Mesenchymal stem cell (in vitro differentiated cells and primary cell): ENCODE results near the gene PPP6R3.
"Not testable (repeated sequence)": the region's sequence is repeated elsewhere in the genome, so short reads cannot be mapped to it uniquely, and the experiment has no call there.

Source experiments
- DNase-seq: peaks from one replicate; pipeline ENCODE4 v3.0.0-alpha.2; 2013
- H2AFZ ChIP-seq: one replicate; pipeline ENCODE4 v1.6.1; 2013; ENCODE audit warnings: low read depth, mild to moderate bottlenecking, control low read depth, inconsistent platforms, low read length, moderate library complexity
- H2AK5ac ChIP-seq: 2 replicates; pipeline ENCODE4 v1.6.1; 2013; ENCODE audit warnings: low read length, moderate library complexity, mild to moderate bottlenecking, inconsistent platforms; ENCODE audit not compliant: severe bottlenecking
- H2BK120ac ChIP-seq: one replicate; pipeline ENCODE4 v1.6.1; 2013; ENCODE audit warnings: low read depth, mild to moderate bottlenecking, inconsistent platforms, low read length, moderate library complexity
- H2BK12ac ChIP-seq, 2 experiments: one replicate each; pipeline ENCODE4 v1.6.1; 2013; ENCODE audit warnings: inconsistent platforms in 2 of 2, low read length in 2 of 2, mild to moderate bottlenecking in 2 of 2, moderate library complexity in 2 of 2, control low read depth in 1 of 2
- H2BK15ac ChIP-seq: one replicate; pipeline ENCODE4 v1.6.1; 2013; ENCODE audit warnings: mild to moderate bottlenecking, low read depth, inconsistent platforms; ENCODE audit not compliant: poor library complexity, severe bottlenecking
- H2BK5ac ChIP-seq: 2 replicates; pipeline ENCODE4 v1.6.1; 2013; ENCODE audit warnings: low read depth, mild to moderate bottlenecking, low read length, control low read depth, inconsistent platforms; ENCODE audit not compliant: poor library complexity, severe bottlenecking
- H3K14ac ChIP-seq, 2 experiments: one replicate each; pipeline ENCODE4 v1.6.1; 2013; ENCODE audit warnings: inconsistent platforms in 2 of 2, low read length in 2 of 2, control low read depth in 1 of 2, mild to moderate bottlenecking in 1 of 2, moderate library complexity in 1 of 2
- H3K18ac ChIP-seq, 2 experiments: one replicate each; pipeline ENCODE4 v1.6.1; 2013; ENCODE audit warnings: inconsistent platforms in 2 of 2, low read length in 2 of 2, control low read depth in 1 of 2, low read depth in 1 of 2, mild to moderate bottlenecking in 1 of 2
- H3K23ac ChIP-seq, 2 experiments: one replicate each; pipeline ENCODE4 v1.6.1; 2013; ENCODE audit warnings: inconsistent platforms in 2 of 2, low read length in 2 of 2, mild to moderate bottlenecking in 2 of 2, moderate library complexity in 2 of 2, control low read depth in 1 of 2
- H3K27ac ChIP-seq: 2 replicates; pipeline ENCODE4 v1.5.1; 2013; ENCODE audit warnings: mild to moderate bottlenecking, moderate library complexity, low read length, control low read depth, inconsistent platforms; ENCODE audit not compliant: poor library complexity, severe bottlenecking
- H3K27me3 ChIP-seq, 2 experiments: 2 replicates each; pipeline versions ENCODE4 v1.6.1 to v1.7.0; 2013; ENCODE audit warnings: low read length in 2 of 2, mild to moderate bottlenecking in 2 of 2, moderate library complexity in 2 of 2, control low read depth in 1 of 2, inconsistent platforms in 1 of 2; ENCODE audit not compliant: control insufficient read depth in 1 of 2, insufficient read depth in 1 of 2
- H3K36me3 ChIP-seq, 2 experiments: 2 replicates each; pipeline versions ENCODE4 v1.6.1 to v1.7.0; 2013; ENCODE audit warnings: low read length in 2 of 2, control low read depth in 1 of 2, inconsistent platforms in 1 of 2, low read depth in 1 of 2, mild to moderate bottlenecking in 1 of 2; ENCODE audit not compliant: insufficient read depth in 2 of 2, control insufficient read depth in 1 of 2
- H3K4ac ChIP-seq, 2 experiments: one replicate each; pipeline ENCODE4 v1.6.1; 2013; ENCODE audit warnings: inconsistent platforms in 2 of 2, low read length in 2 of 2, mild to moderate bottlenecking in 2 of 2, moderate library complexity in 2 of 2, control low read depth in 1 of 2, low read depth in 1 of 2
- H3K4me1 ChIP-seq: 2 replicates; pipeline ENCODE4 v1.6.1; 2013; ENCODE audit warnings: low read depth, low read length, control low read depth; ENCODE audit not compliant: control insufficient read depth, insufficient read depth
- H3K4me2 ChIP-seq: 2 replicates; pipeline ENCODE4 v1.6.1; 2013; ENCODE audit warnings: low read length, mild to moderate bottlenecking, inconsistent platforms; ENCODE audit not compliant: poor library complexity, severe bottlenecking
- H3K4me3 ChIP-seq, 2 experiments: 2 replicates each; pipeline versions ENCODE4 v1.5.1 to v1.7.0; 2013; ENCODE audit warnings: low read length in 2 of 2, mild to moderate bottlenecking in 2 of 2, control low read depth in 1 of 2, low read depth in 1 of 2; ENCODE audit not compliant: insufficient read depth in 1 of 2
- H3K79me1 ChIP-seq: replicated peaks from 2 replicates; pipeline ENCODE4 v1.6.1; 2013; ENCODE audit warnings: mild to moderate bottlenecking, control low read depth, low read length, inconsistent platforms; ENCODE audit not compliant: poor library complexity, severe bottlenecking
- H3K9ac ChIP-seq: 2 replicates; pipeline ENCODE4 v1.7.0; 2013; ENCODE audit warnings: mild to moderate bottlenecking, low read length, moderate library complexity
- H3K9me3 ChIP-seq: 2 replicates; pipeline ENCODE4 v1.7.0; 2013; ENCODE audit warnings: mild to moderate bottlenecking, low read length; ENCODE audit not compliant: control insufficient read depth
- H4K8ac ChIP-seq: one replicate; pipeline ENCODE4 v1.6.1; 2013; ENCODE audit warnings: inconsistent platforms, mild to moderate bottlenecking, low read length, moderate library complexity
- H4K91ac ChIP-seq: one replicate; pipeline ENCODE4 v1.6.1; 2013; ENCODE audit warnings: mild to moderate bottlenecking, low read length, inconsistent platforms
- WGBS: methylation state at CpG from one replicate; pipeline ENCODE4 v1.1.7; 2013; ENCODE audit warnings: mixed read lengths; 5-methylcytosine and 5-hydroxymethylcytosine counted together

PPP6R3 gene

DNA sequence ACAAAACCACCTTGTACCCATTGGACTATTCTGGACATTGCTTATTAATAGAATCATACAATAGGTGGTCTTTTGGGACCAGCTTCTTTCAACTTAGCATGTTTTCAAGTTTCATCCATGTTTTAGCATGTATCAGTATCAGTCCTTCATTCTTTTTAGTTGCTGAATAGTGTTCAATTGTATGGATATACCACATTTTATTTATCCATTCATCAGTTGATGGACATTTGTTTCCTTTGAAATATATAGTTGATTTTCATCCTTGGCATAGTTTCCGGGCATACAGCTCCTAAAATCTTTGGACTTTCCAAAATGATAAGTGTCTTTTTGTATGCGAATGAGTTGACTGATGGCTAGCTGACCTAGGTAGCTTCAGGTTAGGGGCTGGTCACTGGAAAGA is 12.2 kb downstream of the PPP6R3 start:
- H3K4me3 ChIP-seq: no peak overlapping the region
- H3K9ac ChIP-seq: no peak overlapping the region
- no peaks in the 10 kb centered on the region for H3K79me1 ChIP-seq
- no peak overlapping the region for H2AFZ ChIP-seq
- H3K4me1 ChIP-seq: peaks cover 19% of the 10 kb centered on the region
- H3K14ac ChIP-seq: no peak overlapping the region
- no peak overlapping the region for H4K91ac ChIP-seq
- no peak overlapping the region for H3K4ac ChIP-seq
- H4K8ac ChIP-seq: no peak overlapping the region
- H2BK15ac ChIP-seq: no peak overlapping the region
- no peak overlapping the region for H2BK5ac ChIP-seq
- H3K27me3 ChIP-seq: no peaks in the 10 kb centered on the region
- 96% methylated on average over 2 of the region's 2 CpGs for WGBS
- H3K23ac ChIP-seq: no peak overlapping the region
- no peak overlapping the region for H2BK120ac ChIP-seq
- no peak overlapping the region for H3K27ac ChIP-seq
- no peak overlapping the region for H3K18ac ChIP-seq
- no peaks in the 10 kb centered on the region for H3K9me3 ChIP-seq
- H3K36me3 ChIP-seq: peaks cover 3 to 7% of the 10 kb centered on the region in 2 experiments
- no peak overlapping the region for H2AK5ac ChIP-seq
- no peak overlapping the region for H2BK12ac ChIP-seq
- DNase-seq: no peak
- H3K4me2 ChIP-seq: no peak overlapping the region

DNA sequence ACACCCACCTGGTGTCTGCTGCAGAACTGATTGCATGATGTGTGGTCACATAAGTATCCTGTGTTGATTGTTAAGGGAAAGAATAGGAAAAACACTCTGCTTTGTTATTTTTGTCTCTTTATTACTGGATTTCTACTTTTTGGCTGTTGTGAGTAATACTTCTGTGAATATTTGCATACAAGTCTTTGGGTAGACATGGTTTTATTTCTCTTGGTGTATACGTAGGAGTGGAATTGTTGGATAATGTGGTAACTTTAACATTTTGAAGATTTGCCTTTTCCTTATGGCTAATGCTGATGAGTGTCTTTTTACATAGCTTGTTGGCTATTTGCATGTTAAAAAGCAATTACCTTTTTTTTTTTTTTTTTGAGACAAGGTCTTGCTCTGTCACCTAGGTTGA is 13.1 kb downstream of the PPP6R3 start:
- Histone ChIP-seq H2BK12ac (no peak overlapping the region), H3K4ac (no peak overlapping the region), H2AFZ (no peak overlapping the region), H3K4me1 (peaks cover 19% of the 10 kb centered on the region), H3K9me3 (no peaks in the 10 kb centered on the region), H3K36me3 (peaks cover 3% of the 10 kb centered on the region in 2 experiments), H3K27ac (no peak overlapping the region), H4K8ac (no peak overlapping the region), H3K18ac (no peak overlapping the region), H2BK120ac (no peak overlapping the region), H2BK15ac (no peak overlapping the region), H3K4me2 (no peak overlapping the region), H3K14ac (no peak overlapping the region), H2AK5ac (no peak overlapping the region), H3K9ac (no peak overlapping the region), H3K4me3 (no peak overlapping the region), H3K27me3 (no peaks in the 10 kb centered on the region), H3K79me1 (no peaks in the 10 kb centered on the region), H2BK5ac (no peak overlapping the region), H4K91ac (no peak overlapping the region), H3K23ac (no peak overlapping the region)
- 93% methylated on average over 1 of the region's 1 CpG for WGBS
- DNase-seq: no peak

DNA sequence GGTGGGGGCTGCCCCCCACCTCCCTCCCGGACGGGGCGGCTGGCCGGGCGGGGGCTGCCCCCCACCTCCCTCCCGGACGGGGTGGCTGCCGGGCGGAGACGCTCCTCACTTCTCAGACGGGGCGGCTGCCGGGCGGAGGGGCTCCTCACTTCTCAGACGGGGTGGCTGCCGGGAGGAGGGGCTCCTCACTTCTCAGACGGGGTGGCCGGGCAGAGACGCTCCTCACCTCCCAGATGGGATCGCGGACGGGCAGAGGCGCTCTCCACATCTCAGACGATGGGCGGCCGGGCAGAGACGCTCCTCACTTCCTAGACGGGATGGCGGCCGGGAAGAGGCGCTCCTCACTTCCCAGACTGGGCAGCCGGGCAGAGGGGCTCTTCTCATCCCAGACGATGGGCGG is 15.1 kb downstream of the PPP6R3 start:
- not testable (repeated sequence) for H2AK5ac ChIP-seq, H2BK12ac ChIP-seq, H4K91ac ChIP-seq, H3K36me3 ChIP-seq, H3K23ac ChIP-seq, H3K18ac ChIP-seq, H3K4me2 ChIP-seq, H3K27ac ChIP-seq, H2BK15ac ChIP-seq, H3K79me1 ChIP-seq, H2AFZ ChIP-seq, H3K9me3 ChIP-seq, H3K4me3 ChIP-seq, H3K4ac ChIP-seq, H2BK5ac ChIP-seq, DNase-seq, H3K14ac ChIP-seq, H3K9ac ChIP-seq, H3K27me3 ChIP-seq, H4K8ac ChIP-seq, H2BK120ac ChIP-seq
- 98% methylated on average over 29 of the region's 34 CpGs for WGBS
- peaks cover 13% of the 10 kb centered on the region for H3K4me1 ChIP-seq

DNA sequence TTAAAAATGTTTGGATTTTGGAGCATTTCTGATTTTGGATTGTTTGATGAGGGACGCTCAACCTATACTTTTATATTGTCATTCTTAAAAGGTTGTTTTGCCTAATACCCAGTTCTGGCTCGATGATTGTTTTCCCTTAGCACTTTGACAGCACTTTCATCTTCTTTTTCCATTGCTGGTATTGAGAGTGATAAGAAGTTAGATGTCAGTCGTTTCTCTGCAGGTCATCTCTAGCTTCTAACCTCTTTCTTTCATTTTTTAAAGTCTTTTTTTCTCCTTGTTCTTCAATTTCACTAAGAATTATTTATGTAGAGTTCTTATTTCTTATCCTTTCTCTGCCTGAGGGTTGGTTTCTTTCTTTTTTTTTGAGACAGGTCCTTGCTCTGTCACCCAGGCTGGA is 18.8 kb downstream of the PPP6R3 start:
- Histone ChIP-seq H3K27me3 (no peaks in the 10 kb centered on the region), H3K4me3 (no peak overlapping the region), H2BK5ac (no peak overlapping the region), H3K9me3 (no peaks in the 10 kb centered on the region), H2BK15ac (no peak overlapping the region), H3K4me2 (no peak overlapping the region), H2AK5ac (no peak overlapping the region), H2BK120ac (no peak overlapping the region), H3K14ac (no peak overlapping the region), H3K79me1 (no peaks in the 10 kb centered on the region), H3K27ac (no peak overlapping the region), H4K8ac (no peak overlapping the region), H2AFZ (no peak overlapping the region), H2BK12ac (no peak overlapping the region), H3K23ac (no peak overlapping the region), H3K36me3 (no peaks in the 10 kb centered on the region), H4K91ac (no peak overlapping the region), H3K4ac (no peak overlapping the region), H3K4me1 (no peaks in the 10 kb centered on the region), H3K18ac (no peak overlapping the region), H3K9ac (no peak overlapping the region)
- no CpG with 5 or more reads among the region's 3 CpGs for WGBS
- DNase-seq: no peak
